Stimulated activated CD4-positive, alpha-beta T cell treated with anti-CD3 and anti-CD28 coated beads, Interleukin-4, amount 100 ng/mL, for 4 hours (primary cell): ENCODE measurements around the gene RNF130.

Experiments used
- DNase-seq, 2 experiments: peaks; one replicate each; pipeline ENCODE4 v3.0.0-alpha.2; 2020

The RNF130 gene, protein sequence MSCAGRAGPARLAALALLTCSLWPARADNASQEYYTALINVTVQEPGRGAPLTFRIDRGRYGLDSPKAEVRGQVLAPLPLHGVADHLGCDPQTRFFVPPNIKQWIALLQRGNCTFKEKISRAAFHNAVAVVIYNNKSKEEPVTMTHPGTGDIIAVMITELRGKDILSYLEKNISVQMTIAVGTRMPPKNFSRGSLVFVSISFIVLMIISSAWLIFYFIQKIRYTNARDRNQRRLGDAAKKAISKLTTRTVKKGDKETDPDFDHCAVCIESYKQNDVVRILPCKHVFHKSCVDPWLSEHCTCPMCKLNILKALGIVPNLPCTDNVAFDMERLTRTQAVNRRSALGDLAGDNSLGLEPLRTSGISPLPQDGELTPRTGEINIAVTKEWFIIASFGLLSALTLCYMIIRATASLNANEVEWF

DNA sequence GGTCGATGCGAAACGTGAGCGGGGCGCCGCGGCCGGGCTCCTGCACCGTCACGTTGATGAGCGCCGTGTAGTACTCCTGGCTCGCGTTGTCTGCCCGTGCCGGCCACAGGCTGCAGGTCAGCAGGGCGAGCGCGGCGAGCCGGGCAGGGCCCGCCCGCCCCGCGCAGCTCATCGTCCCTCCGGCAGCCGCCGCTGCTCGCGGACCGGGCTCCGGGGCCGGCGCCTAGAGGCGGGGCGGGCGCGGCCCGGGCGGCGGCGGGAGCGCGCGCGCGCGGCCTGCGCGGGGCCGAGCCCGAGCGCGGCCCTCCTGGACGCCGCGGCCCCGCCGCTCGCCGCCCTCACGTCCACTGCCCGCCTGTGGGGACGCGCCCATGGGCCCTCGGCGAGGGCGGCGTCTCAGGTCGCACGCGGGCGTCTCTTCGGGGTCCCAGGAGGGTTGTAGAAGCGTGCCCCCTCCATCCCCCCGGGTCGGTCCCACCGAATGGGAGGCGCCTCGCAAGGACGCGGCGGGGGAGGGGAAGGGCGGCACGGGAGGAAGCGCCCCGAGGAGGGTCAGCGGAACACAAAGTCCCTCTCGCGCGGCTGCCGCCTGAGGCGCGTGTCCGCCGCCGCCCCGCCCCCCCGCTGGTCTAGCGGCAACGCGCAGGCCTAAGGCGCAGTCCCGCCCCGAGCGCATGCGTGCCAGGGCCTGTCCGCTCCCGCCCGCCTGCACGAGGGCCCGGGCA is at the start of gene RNF130:
RNF130 (minus strand) TSS at position 229 of the 725 bp plus-strand sequence; CDS start at position 172, 57 bp downstream.
- DNase-seq: peak; percentile 80 to 91

- no peak for DNase-seq
These were observed 48.9 kb upstream of the RNF130 start for GRCh38 chr5:180120237-180121101.

GRCh38 chr5:180119903-180120236 is 48.3 kb upstream of the RNF130 start:
- no peak for DNase-seq

- DNase-seq: no peak
These were observed 47.7 kb upstream of the RNF130 start for GRCh38 chr5:180119031-180119902.

GRCh38 chr5:180118391-180118791 is 46.8 kb upstream of the RNF130 start:
- DNase-seq: no peak

DNA sequence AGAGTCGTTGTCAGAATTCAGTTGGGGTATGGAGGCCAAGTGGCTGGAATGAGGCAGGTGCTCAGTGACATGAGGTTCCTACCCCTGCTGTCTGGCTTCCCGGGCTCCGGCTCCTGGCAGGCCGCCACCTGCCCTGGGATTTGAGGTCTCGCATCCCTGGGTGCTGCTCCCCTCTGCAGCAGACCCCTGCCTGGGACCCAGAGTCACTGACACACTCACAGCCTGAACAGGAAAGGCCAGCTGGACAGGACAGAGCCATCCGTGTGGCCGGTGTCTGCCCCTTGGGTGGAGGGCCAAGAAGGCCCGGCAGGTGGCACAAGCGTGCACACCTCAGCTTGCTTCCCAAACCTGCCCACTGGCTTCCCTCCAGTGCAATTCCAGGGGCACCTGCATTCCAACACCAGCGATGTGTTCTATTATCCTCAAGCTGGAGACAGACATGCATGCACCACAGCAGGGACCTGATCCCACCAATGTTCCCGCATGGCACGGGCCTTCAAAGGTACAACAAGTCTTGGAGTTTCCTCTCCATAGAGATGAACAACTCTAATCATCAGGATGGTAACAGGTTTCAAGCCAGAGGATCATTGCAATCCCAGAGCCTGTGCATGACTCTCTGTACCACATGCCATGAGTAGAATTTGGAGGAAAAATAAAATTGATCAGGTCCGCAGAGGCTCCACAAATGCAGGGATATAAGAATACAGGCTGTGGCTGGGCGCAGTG is 45.6 kb upstream of the RNF130 start:
- no peak for DNase-seq

GRCh38 chr5:180116077-180116999 is 44.8 kb upstream of the RNF130 start:
- no peak for DNase-seq

- no peak for DNase-seq
These were observed 43.9 kb upstream of the RNF130 start for GRCh38 chr5:180115326-180116076.

- no peak for DNase-seq
These were observed 42.9 kb upstream of the RNF130 start for GRCh38 chr5:180114304-180115003.

- DNase-seq: no peak
These were observed 42.2 kb upstream of the RNF130 start for GRCh38 chr5:180113660-180114303.

DNA sequence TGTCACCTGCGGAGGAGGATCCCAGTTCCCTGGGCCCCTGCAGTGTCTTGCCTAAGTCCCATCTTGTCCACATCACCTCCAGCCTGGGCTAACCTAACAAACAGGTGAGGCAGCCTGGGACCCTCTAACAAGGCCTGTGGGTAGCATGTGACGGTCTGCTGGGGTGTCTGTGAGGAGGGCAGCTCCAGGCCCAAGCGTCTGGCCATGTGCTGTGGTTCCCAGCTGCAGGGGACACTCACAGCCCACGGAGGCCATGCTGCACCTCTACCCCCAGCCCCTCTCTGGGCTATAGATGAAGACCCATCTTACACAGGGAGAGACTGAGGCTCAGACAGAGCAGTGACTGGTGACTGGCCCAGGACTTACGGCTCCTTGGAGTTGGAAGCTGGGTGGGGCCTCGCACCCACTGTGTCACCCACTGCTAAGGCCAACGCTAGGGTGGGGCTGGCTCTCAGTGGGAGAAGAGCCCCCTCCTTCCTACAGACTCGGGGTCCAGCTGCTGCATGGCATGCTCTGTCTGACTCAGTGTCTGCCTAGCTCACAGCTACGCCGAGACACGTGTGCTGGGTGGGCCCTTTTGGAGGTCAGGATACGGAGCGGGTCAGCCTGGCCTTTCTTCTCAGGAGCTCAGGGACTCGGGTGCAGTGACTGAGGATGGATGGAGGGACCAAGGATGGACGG is 40.8 kb upstream of the RNF130 start:
- DNase-seq: no peak

GRCh38 chr5:180111273-180112002 is 39.9 kb upstream of the RNF130 start:
- no peak for DNase-seq

GRCh38 chr5:180109920-180110319 is 38.4 kb upstream of the RNF130 start:
- DNase-seq: no peak

DNA sequence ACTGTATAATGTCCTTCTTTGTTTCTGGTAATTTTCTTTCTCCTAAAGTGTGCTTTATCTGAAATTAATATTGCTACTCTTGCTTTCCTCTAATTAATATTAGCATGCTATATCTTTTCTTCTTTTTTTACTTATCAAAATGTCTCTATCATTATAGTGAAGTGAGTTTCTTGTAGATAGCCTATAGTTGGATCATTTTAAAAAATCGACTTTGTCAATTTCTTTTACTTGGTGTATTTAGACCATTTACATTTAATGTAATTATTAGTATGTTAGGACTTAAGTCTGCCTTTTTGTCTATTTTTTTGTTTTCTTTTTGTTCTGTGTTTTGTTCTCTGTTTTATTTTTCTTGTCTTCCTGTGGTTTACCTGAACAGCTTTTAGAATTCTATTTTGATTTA is 35.4 kb upstream of the RNF130 start:
- no peak for DNase-seq

DNA sequence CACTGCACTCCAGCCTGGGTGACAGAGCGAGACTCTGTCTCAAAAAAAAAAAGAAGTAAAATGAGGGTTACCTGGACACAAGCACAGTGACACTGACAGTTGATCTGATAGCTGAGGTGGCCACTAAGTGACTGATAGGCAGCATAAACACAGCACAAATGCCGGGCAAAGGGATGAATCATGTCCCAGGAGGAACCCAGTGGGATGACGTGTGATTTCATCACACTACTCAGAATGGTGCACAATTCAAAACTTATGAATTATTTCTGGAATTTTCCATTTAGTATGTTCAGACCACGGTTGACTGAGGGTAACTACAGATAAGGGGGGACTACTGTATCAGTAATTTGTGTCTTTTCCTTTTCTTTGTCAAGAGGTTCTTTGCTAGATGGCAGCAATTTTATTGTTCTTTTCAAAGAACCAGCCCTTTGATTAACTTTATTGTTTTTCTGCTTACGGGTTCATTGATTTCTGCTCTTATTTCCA is 34.3 kb upstream of the RNF130 start:
- no peak for DNase-seq

DNA sequence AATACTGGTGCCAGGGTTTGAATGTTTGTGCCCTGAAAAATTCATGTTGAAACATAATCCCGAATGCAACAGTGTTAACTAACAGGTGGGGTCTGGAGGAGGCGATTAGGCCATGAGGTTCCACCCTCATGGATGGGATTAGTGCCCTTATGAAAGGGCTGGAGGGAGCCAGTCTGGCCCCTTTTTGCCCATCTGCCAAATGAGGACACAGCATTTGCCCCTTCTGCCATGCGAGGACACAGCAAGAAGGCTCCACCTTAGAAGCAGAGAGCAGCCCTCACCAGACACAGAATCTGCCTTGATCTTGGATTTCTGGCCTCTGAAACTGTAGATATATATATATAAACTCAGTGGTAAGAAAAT is 32.6 kb upstream of the RNF130 start:
- DNase-seq: no peak
